K562 (cell line): ENCODE data around the gene EEFSEC. TPM values are rescaled to one million over a fixed set of nuclear protein-coding genes. Genes with fewer than 3 reads are reported as not detected.

Experiments
- CBX2 ChIP-seq: fragments of 200-600 bp; sonication (generic); IDR thresholded peaks from one replicate; pipeline ENCODE4 v1.6.1; 2012; ENCODE audit warnings: mild to moderate bottlenecking, low read length, inconsistent platforms; ENCODE audit not compliant: insufficient read depth, poor library complexity, severe bottlenecking
- FOXK2 ChIP-seq, 2 experiments: fragments of 450-650 bp; IDR thresholded peaks in 1 of 2; conservative IDR thresholded peaks in 1 of 2; 2 replicates each; pipeline ENCODE4 v1.6.1; 2016; ENCODE audit warnings: low read depth in 2 of 2, mild to moderate bottlenecking in 1 of 2
- FOXM1 ChIP-seq, 2 experiments: fragments of 450-650 bp in 1 of 2; sonication (generic) in 1 of 2; formaldehyde crosslinking in 1 of 2; IDR thresholded peaks; 2 replicates each; pipeline versions ENCODE4 v1.6.1 to v1.9.0; 2017 to 2022; ENCODE audit warnings: low read depth in 2 of 2, mild to moderate bottlenecking in 2 of 2, missing genetic modification reagents in 1 of 2, moderate library complexity in 1 of 2
- GABPB2 ChIP-seq: fragments of 250-450 bp; sonication (Bioruptor Pico); conservative IDR thresholded peaks from 2 replicates; pipeline ENCODE4 v1.5.1; 2021; ENCODE audit warnings: mild to moderate bottlenecking
- PHTF2 ChIP-seq: fragments of 250-450 bp; sonication (Bioruptor Pico); IDR thresholded peaks from 2 replicates; pipeline ENCODE4 v1.5.0; 2021; ENCODE audit warnings: mild to moderate bottlenecking
- POLR2A ChIP-seq: fragments of 450-650 bp; conservative IDR thresholded peaks from 2 replicates; pipeline ENCODE4 v1.6.1; 2016
- POLR3A ChIP-seq: IDR thresholded peaks from 2 replicates; pipeline ENCODE4 v1.6.1; 2011; ENCODE audit warnings: borderline replicate concordance, mild to moderate bottlenecking, moderate library complexity; ENCODE audit not compliant: insufficient read length, insufficient read depth; ENCODE audit errors: extremely low read depth
- PRMT5 ChIP-seq: sonication (generic); formaldehyde crosslinking; IDR thresholded peaks from 2 replicates; pipeline ENCODE4 v1.5.0; 2020; ENCODE audit warnings: missing genetic modification reagents
- SMC3 ChIP-seq: conservative IDR thresholded peaks from 2 replicates; pipeline ENCODE4 v1.6.1; 2011; ENCODE audit warnings: low read depth, low read length, improper control_type of control experiment; ENCODE audit not compliant: insufficient read depth
- SOX6 ChIP-seq: fragments of 450-650 bp; IDR thresholded peaks from 2 replicates; pipeline ENCODE4 v1.6.1; 2014; ENCODE audit warnings: mild to moderate bottlenecking
- XRCC3 ChIP-seq: fragments of 450-650 bp; IDR thresholded peaks from 2 replicates; pipeline ENCODE4 v1.6.1; 2017; ENCODE audit warnings: mild to moderate bottlenecking, moderate library complexity
- ZNF217 ChIP-seq: sonication (generic); formaldehyde crosslinking; IDR thresholded peaks from 2 replicates; pipeline ENCODE4 v1.8.0; 2022; ENCODE audit warnings: mild to moderate bottlenecking, missing genetic modification reagents
- ZNF75A ChIP-seq: fragments of 450-650 bp; formaldehyde crosslinking; IDR thresholded peaks from 2 replicates; pipeline ENCODE4 v1.4.0; 2020; ENCODE audit warnings: mild to moderate bottlenecking
- polyA plus RNA-seq, 8 experiments: library from polyadenylated mRNA; depleted of rRNA in 4 of 8; stranded (reverse) in 5 of 8; unstranded in 3 of 8; fragments of >200 nt; fragmentation: Nextera tagmentation in 2 of 8; fragmentation: Illumina TruSeq in 1 of 8; extraction: Ambion mirVana in 2 of 8; extraction: Trizol in 1 of 8; gene quantifications; 2 replicates each; pipeline versions ENCODE4 v1.2.1 to v1.2.3, GENCODE V29; 2011 to 2014; ENCODE audit warnings: inconsistent platforms in 1 of 8, missing spikeins in 1 of 8
- total RNA-seq, 7 experiments: library from RNA; depleted of rRNA in 6 of 7; stranded (reverse); fragments of >200 nt in 6 of 7; fragmentation: Illumina TruSeq in 2 of 7; extraction: Trizol in 2 of 7; gene quantifications; 2 replicates each; pipeline versions ENCODE4 v1.2.1 to v1.2.3, GENCODE V29; 2011 to 2021; ENCODE audit warnings: low replicate concordance in 1 of 7
- TF ChIP-seq, protein P1 (sequence below), 2 experiments: fragments of 450-650 bp; IDR thresholded peaks; 2 replicates each; pipeline ENCODE4 v1.6.1; 2018; ENCODE audit warnings: mild to moderate bottlenecking in 2 of 2, low read depth in 1 of 2; ENCODE audit not compliant: partially characterized antibody in 2 of 2
- TF ChIP-seq, protein P2 (sequence below), 3 experiments: fragments of 200-800 bp in 1 of 3; fragments of 250-450 bp in 1 of 3; fragments of 450-650 bp in 1 of 3; sonication (Bioruptor Pico) in 1 of 3; sonication (Bioruptor generic) in 1 of 3; formaldehyde crosslinking in 1 of 3; IDR thresholded peaks; 2 replicates each; pipeline versions ENCODE4 v1.6.1 to v1.8.0; 2016 to 2022; ENCODE audit warnings: mild to moderate bottlenecking in 2 of 3, missing genetic modification characterization in 2 of 3, missing compliant biosample characterization in 1 of 3, moderate library complexity in 1 of 3
- TF ChIP-seq, protein P3 (sequence below): sonication (generic); formaldehyde crosslinking; IDR thresholded peaks from 2 replicates; pipeline ENCODE4 v1.8.1; 2023; ENCODE audit warnings: mild to moderate bottlenecking, missing genetic modification reagents

EEFSEC gene
- total and polyA plus RNA-seq, 9 of the 15 experiments (the other 6 are each of a cell fraction or from before 2014, with no cell fraction given): 0.35 to 11.8 (median 7.7) TPM

DNA sequence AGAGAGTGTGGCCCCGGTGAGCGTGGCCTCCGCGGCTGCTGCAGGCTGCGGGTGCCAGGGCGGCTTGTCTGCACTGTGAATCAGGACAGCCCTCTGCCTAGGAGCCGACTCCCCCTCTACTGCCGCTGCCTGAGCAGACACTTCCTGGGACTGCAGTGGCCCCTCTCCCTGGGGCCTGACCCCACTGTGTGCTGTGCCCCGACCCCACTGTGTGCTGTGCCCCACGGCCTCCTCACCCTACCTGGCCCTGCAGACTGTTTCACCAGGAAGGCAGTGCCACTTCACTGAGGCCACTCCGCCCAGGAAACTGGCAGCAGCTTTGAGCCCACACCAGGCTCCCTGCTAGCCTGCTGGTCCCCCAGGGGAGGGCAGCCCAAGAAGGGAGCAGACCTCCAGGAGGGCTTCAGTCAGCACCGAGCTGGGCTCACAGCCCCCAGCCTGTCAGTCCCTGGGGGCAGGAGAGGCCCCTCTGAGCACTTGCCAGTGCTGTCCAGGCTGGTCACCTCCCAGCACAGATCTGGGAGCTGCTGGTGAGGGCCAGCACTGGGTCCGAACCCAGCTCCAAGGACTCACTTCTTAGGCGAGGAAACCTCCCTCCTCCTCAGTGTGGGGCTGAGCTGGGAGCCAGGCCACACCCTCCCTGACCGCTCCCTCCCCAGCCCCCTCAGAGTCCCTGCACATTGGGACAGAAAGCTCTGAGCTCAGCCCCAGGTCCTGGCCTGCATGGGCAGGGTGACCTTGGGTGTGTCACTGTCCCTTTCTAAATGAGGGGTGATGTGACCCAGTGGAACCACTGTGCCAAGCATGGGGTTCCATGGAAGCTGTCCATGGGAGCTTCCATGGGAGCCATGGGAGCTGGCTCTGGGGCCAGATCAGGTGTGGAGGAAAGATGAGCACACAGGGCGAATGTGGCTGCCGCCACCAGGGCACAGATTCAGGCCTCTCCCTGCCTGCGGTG, 256.6 kb downstream of the EEFSEC start (continued):
- TF ChIP-seq ZNF217 (CRISPR knock-in tag) (no peak), PHTF2 (no peak), SMC3 (no peak), CBX2 (no peak), POLR3A (no peak), GABPB2 (CRISPR knock-in tag) (no peak), PRMT5 (CRISPR knock-in tag) (no peak), XRCC3 (no peak), ZNF75A (CRISPR knock-in tag) (no peak), SOX6 (no peak), FOXK2 (conservative IDR thresholded peaks at IDR 0.05 in 1 of 2, IDR thresholded peaks at IDR 0.05 in 1 of 2; ENCODE audit: low read depth in 2 of 2) (no peak), POLR2A (peak; percentile 80), FOXM1 (IDR thresholded peaks at IDR 0.05; ENCODE audit: low read depth) (no peak), FOXM1 (CRISPR knock-in tag; IDR thresholded peaks at IDR 0.05; ENCODE audit: low read depth) (no peak)
- TF ChIP-seq, protein P1, sequence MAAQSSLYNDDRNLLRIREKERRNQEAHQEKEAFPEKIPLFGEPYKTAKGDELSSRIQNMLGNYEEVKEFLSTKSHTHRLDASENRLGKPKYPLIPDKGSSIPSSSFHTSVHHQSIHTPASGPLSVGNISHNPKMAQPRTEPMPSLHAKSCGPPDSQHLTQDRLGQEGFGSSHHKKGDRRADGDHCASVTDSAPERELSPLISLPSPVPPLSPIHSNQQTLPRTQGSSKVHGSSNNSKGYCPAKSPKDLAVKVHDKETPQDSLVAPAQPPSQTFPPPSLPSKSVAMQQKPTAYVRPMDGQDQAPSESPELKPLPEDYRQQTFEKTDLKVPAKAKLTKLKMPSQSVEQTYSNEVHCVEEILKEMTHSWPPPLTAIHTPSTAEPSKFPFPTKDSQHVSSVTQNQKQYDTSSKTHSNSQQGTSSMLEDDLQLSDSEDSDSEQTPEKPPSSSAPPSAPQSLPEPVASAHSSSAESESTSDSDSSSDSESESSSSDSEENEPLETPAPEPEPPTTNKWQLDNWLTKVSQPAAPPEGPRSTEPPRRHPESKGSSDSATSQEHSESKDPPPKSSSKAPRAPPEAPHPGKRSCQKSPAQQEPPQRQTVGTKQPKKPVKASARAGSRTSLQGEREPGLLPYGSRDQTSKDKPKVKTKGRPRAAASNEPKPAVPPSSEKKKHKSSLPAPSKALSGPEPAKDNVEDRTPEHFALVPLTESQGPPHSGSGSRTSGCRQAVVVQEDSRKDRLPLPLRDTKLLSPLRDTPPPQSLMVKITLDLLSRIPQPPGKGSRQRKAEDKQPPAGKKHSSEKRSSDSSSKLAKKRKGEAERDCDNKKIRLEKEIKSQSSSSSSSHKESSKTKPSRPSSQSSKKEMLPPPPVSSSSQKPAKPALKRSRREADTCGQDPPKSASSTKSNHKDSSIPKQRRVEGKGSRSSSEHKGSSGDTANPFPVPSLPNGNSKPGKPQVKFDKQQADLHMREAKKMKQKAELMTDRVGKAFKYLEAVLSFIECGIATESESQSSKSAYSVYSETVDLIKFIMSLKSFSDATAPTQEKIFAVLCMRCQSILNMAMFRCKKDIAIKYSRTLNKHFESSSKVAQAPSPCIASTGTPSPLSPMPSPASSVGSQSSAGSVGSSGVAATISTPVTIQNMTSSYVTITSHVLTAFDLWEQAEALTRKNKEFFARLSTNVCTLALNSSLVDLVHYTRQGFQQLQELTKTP (IDR thresholded peaks at IDR 0.05; ENCODE audit: low read depth in 1 of 2, partially characterized antibody in 2 of 2): no peak
- TF ChIP-seq, protein P2, sequence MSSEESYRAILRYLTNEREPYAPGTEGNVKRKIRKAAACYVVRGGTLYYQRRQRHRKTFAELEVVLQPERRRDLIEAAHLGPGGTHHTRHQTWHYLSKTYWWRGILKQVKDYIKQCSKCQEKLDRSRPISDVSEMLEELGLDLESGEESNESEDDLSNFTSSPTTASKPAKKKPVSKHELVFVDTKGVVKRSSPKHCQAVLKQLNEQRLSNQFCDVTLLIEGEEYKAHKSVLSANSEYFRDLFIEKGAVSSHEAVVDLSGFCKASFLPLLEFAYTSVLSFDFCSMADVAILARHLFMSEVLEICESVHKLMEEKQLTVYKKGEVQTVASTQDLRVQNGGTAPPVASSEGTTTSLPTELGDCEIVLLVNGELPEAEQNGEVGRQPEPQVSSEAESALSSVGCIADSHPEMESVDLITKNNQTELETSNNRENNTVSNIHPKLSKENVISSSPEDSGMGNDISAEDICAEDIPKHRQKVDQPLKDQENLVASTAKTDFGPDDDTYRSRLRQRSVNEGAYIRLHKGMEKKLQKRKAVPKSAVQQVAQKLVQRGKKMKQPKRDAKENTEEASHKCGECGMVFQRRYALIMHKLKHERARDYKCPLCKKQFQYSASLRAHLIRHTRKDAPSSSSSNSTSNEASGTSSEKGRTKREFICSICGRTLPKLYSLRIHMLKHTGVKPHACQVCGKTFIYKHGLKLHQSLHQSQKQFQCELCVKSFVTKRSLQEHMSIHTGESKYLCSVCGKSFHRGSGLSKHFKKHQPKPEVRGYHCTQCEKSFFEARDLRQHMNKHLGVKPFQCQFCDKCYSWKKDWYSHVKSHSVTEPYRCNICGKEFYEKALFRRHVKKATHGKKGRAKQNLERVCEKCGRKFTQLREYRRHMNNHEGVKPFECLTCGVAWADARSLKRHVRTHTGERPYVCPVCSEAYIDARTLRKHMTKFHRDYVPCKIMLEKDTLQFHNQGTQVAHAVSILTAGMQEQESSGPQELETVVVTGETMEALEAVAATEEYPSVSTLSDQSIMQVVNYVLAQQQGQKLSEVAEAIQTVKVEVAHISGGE (CRISPR knock-in tag; IDR thresholded peaks at IDR 0.05): no peak
- TF ChIP-seq, protein P3, sequence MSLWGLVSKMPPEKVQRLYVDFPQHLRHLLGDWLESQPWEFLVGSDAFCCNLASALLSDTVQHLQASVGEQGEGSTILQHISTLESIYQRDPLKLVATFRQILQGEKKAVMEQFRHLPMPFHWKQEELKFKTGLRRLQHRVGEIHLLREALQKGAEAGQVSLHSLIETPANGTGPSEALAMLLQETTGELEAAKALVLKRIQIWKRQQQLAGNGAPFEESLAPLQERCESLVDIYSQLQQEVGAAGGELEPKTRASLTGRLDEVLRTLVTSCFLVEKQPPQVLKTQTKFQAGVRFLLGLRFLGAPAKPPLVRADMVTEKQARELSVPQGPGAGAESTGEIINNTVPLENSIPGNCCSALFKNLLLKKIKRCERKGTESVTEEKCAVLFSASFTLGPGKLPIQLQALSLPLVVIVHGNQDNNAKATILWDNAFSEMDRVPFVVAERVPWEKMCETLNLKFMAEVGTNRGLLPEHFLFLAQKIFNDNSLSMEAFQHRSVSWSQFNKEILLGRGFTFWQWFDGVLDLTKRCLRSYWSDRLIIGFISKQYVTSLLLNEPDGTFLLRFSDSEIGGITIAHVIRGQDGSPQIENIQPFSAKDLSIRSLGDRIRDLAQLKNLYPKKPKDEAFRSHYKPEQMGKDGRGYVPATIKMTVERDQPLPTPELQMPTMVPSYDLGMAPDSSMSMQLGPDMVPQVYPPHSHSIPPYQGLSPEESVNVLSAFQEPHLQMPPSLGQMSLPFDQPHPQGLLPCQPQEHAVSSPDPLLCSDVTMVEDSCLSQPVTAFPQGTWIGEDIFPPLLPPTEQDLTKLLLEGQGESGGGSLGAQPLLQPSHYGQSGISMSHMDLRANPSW: no peak
